ENCODE data around the gene C1QB.

GRCh38 chr1:22704440-22705067 is 51.5 kb downstream of the C1QB start:
- no peak for TF ChIP-seq FOXP2 (optimal IDR thresholded peaks at IDR 0.05; ENCODE audit: control extremely low read depth, extremely low read length, insufficient read depth)
- TF ChIP-seq EZH2 (IDR thresholded peaks at IDR 0.05): no peak

Data from SK-N-MC (cell line).